HG03432 (cell line): ENCODE data around the gene JAKMIP2.
A peak's percentile ranks its signal among the peaks of the same experiment; 100 is the strongest.
"Not testable (repeated sequence)": the region's sequence is repeated elsewhere in the genome, so short reads cannot be mapped to it uniquely, and the experiment has no call there.

ENCODE experiments used
- ATAC-seq: cut with Tn5 transposase; IDR thresholded peaks from one replicate; pipeline ENCODE4 v1.9.1; 2021; ENCODE audit warnings: mild to moderate bottlenecking, moderate library complexity; ENCODE audit not compliant: unreplicated experiment

The JAKMIP2 gene

DNA sequence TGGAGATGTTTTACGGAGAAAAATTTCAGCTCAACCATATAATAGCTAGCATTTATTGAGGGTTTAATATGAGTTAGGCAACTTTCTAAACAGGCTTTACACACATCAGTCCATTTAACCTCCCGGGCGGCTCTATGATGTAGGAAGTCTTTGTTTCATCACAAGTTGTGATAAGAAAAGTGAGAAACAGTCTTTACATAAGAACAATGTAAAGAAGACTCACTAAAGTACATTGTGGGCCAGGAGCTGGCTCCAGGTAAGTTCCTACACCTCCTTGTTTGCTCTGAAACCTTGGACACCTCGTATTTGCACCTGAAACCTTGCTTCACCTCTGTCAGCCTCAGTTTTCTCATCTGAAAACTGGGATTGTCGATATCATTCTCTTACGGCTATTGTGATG, 116.1 kb downstream of the JAKMIP2 start:
- no peak for ATAC-seq

DNA sequence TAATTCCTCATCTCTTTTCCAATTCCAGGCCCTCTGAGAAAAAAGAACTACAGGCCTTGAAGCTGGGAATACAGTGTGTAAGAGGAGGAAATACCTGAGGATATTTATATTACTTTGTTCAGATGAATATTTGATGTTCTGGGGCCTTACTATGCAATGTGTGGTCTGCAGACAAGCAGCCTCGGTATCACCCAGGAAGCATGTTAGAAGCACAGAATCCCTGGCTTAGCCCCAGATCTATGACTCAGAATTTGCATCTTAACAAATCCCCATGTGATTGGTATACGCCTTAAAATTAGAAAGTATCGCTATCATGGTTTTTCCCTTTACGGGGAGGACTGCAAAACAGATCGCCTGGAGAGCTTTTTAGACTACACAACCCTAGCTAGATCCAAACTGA, 121.0 kb downstream of the JAKMIP2 start:
- no peak for ATAC-seq

DNA sequence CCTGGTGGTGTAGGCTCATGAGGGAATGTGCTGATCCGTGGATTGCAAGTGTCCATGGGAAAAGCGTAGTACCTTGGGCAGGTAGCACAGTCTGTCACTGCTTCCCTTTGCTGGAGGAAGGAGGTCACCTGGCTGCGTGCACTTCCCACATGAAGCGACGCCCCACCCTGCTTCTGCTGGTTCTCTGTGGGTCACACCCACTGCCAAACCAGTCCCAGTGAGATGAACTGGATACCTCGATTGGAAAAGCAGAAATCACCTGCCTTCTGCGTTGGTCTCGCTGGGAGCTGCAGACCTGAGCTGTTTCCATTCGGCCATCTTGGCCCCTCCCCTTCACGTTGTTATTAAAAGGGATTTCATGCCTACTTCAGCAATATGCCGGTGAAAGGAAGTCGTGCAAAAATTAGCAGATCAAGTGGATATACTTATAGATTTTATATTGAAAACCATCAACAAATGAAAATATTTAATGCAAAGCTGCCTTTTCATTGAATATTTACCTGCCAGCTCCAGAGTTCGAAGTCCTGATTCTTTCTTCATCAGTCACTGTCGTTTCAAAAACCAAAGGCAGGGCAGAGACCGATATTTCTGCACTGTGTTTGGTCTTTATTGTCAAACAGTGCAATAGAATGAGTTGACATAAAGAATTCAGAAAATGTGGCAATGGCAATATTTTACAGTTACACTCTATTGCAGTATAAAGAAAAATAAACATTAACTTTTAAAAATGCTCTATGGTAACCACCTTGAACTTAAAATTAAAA, 123.2 kb downstream of the JAKMIP2 start:
- no peak for ATAC-seq

DNA sequence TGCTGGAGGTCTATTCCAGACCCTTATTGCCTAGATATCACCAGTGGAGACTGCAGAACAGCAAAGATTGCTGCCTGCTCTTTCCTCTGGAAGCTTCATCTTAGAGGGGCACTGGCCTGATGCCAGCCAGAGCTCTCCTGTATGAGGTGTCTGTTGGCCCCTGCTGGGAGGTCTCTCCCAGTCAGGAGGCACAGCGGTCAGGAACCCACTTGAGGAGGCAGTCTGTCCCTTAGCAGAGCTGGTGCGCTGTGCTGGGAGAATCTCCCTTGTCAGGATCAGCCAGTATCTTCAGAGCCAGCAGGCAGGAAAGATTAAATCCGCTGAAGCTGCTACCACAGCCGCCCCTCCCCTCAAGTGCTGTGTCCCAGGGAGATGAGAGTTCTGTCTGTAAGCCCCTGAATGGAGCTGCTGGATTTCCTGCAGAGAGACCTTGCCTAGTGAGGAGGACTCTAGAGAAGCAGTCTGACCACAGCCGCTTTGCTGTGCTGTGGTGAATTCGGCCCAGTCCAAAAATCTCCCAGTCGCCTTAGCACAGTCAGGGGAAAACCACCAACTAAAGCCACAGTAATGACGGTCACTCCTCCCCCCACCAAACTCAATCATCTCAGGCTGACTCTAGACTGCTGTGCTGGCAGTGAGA, 124.1 kb downstream of the JAKMIP2 start:
- ATAC-seq = peak; percentile 75

DNA sequence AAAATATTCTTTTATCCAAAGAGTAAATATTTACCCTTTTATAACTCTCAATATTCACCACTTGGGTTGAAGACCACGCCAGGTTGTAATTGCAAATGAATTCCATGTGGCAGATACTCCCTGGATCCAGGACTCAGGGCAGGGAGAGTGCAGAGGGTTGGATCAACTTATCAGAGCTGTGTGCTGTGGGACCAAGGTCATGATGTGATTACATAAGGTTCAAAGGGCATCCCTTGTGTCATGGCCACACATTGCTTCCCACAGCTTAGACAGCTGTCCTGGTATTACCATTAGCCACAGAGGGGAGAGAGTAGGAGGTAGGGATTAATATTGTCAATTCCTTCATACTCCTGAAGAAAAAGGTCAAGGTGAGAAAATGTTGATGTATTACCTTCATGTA, 133.9 kb downstream of the JAKMIP2 start:
- no peak for ATAC-seq

DNA sequence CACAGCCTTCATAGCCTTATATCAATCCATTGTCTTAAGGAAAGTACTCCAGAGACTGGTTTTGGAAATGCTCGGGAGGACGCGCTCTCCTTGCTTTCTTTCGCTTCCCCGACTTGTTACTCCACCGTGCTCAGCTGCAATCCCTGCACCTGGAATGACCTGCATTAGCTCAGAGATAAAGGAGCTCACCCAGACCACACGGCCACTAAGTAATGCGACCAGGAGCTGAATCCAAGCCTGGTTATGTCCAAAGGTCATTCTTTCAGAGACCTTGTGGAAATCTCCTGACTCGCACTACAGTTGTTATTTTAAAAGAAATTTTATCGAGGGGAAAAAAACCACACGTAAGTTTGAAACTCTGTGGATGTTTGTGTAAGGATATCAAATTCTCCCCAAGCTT, 137.3 kb downstream of the JAKMIP2 start:
- no peak for ATAC-seq

DNA sequence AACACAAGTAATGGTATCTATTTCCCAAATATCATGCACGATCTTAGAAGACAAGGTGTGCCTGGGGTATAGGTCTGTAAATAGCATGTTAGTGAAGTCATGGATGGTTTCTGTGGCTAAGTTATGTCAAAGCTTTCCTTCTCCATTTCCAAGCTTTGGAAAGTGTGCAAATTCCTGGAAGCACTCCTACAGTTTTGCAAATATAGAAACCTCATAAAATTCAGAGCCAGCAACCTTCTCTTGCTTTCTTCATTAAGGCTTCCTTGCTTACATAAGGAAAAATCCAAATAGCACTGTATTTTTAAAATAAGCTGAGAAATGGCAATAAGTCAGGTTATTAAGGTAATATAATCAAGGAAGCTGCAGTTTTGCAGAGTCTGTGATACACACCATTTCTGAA, 138.1 kb downstream of the JAKMIP2 start:
- no peak for ATAC-seq

DNA sequence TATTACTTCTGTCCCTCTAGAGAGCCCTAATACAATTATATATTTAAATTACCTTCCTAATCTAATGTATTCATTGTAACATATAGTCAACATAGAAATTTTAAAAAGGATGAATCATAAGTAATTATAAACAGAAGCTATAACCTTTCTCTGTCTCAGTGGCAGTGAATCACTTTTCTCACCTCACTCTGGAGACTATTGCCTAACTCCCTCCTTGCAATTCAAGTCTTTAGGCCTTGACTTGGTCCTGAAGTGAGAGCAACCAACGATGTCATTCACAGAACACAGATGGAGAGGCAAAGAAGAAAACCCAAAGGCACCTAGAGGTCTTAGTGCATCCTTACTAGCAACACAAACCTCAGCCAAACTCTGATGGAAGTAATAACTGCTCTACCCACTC, 139.4 kb downstream of the JAKMIP2 start:
- ATAC-seq = no peak

DNA sequence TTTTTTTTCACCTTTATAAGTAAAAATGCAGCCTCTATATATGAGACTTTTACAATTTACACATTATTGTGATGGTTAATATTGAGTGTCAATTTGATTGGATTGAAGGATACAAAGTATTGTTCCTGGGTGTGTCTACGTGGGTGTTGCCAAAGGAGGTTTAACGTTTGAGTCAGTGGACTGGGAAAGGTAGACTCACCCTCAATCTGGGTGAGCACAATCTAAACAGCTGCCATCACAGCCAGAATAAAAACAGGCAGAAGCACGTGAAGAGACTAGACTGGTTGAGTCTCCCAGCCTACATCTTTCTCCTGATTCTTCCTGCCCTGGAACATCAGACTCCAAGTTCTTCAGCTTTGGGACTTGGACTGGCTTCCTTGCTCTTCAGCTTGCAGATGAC, 139.9 kb downstream of the JAKMIP2 start:
- ATAC-seq = no peak

DNA sequence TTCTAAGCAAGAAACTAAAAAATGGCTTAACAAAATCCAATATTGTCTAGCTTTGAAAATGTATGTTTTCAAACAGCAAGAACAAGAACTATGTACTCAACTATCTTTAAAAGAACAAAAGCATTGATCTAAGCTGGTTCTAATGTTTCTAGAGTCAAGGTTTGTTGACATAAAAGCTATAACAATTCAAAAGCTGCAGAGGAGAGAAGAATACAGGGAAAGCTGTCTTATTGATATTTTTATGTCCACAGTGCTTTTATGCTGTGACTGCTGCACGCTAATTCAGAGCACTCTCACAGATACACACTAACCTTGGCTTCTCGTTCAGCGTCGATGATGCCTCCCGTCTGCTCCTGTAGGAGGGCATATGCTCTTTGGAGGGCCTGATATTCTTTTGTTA, 143.2 kb downstream of the JAKMIP2 start:
- ATAC-seq = no peak

DNA sequence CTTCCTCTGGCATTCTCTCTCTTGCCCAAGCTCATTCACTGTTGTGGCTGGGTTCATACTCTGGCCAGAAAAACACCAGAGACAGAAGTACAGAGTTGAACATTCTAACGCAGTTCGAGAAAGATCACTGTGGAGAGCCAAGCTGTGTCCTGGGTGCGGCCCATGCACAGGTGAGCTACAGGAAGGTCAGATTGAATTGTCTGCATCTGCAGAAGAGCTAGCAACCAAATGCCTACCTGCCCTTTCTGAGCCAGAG, 145.9 kb downstream of the JAKMIP2 start:
- ATAC-seq = no peak

DNA sequence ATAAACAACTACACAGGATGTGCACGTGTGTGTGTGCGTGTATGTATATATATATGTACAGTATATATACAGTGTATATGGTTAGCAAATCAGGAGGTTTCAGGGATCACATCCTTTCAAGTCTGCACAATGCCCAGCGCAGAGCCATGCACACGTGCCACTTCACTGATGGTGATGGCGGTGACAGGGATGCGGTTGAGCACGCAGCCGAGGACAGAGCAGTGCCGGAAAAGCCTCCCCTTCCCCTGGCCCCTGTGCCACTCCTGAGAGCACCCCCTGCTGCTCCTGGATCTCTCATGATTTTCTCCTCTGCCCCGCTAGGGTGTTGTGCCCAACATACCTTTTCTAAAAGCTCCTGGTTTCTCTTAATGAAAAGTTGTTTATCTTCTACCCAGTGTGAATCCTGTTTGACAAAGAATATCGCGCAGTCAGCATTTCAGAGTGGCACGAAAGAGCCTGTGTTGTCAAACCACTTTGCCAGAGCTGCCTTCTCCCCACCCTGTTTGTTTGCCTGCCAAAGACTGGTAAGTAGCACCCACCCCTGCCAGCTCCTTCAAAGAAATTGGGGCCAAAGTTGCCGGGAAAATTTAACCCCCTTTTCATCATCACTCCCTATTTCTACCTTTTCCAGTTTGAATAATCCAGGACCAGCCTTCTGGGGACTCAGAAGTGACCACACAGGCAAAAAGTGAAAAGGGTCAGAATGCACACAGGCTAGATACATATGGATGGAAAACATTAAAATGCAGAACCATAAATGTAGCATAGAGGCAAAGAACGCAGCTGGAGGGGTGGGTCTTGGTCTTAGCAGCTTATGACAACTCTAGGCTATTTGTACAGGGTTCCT, 146.4 kb downstream of the JAKMIP2 start:
- ATAC-seq = no peak

DNA sequence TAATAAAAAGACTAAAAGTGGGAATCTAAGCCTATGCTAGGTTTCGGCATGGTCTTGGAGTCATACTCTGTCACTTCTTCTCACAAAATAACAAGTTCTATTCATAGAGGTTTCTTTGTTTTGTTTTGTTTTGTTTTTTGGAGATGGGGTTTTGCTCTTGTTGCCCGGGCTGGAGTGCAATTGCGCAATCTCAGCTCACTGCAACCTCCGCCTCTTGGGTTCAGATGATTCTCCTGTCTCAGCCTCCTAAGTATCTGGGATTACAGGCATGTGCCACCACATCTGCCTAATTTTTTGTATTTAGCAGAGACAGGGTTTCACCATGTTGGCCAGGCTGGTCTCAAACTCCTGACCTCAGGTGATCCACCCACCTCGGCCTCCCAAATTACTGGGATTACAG, 147.1 kb downstream of the JAKMIP2 start:
- ATAC-seq = not testable (repeated sequence)

DNA sequence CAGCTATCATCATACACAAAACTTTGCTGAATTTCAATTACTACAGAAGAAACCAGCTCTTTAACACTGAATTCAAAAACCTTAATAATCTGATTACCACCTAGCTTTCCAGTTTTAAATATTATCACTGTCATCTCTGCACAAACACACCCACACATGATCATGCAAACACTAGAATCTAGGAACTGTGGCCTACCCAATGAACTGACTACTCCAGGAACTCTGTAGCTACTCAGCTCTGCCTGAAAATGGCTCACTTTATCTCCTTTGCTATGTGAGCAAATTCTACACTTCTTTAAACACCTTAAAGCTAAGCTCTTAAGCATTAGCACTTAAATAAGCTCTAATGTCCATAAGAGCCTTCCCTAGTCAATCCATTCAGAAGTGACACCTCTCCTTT, 149.4 kb downstream of the JAKMIP2 start:
- no peak for ATAC-seq

DNA sequence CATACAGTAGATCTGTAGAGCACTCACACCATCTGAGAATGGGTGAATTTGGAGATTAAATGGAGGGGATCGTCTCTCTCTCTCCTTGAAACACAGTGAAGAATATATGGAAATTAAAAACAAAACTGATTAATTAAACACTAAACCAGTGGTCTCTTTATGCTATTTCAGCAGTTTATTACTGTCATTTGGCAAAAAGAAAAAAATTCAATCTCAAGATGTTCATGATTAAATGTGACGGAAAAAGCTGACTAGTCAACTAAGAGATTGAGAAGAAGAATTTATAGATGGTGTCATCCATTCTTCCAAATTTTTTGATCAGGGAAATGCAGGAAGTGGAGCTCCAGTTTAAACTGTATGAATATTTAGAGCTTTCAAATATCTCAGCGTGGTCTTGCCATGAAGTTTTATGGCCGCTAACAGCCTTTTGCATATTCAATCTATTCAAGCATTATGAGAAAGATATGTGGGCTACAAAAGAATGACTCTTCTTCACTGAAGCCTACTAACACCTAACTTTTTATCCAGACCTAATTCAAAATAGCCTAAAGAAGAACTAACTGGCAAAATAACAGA, 151.0 kb downstream of the JAKMIP2 start:
- ATAC-seq = no peak

DNA sequence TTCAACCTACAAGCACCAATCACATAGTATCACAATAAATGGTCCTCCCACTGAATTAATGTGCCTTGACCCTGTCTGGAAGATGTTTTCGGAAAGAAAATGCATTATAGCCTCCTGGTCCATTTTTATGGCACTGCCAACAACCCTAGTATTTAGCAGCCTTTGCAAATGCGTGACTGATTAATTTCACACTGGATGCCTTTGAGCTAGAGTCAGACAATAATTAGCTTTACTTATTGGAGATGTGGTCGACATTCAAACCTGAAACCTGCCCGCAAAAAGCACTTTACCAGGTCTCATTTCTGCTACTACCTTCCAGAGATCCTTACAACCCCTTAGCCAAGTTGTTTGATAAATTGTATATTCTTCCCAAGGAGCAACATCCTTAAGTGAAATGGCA, 153.3 kb downstream of the JAKMIP2 start:
- no peak for ATAC-seq

DNA sequence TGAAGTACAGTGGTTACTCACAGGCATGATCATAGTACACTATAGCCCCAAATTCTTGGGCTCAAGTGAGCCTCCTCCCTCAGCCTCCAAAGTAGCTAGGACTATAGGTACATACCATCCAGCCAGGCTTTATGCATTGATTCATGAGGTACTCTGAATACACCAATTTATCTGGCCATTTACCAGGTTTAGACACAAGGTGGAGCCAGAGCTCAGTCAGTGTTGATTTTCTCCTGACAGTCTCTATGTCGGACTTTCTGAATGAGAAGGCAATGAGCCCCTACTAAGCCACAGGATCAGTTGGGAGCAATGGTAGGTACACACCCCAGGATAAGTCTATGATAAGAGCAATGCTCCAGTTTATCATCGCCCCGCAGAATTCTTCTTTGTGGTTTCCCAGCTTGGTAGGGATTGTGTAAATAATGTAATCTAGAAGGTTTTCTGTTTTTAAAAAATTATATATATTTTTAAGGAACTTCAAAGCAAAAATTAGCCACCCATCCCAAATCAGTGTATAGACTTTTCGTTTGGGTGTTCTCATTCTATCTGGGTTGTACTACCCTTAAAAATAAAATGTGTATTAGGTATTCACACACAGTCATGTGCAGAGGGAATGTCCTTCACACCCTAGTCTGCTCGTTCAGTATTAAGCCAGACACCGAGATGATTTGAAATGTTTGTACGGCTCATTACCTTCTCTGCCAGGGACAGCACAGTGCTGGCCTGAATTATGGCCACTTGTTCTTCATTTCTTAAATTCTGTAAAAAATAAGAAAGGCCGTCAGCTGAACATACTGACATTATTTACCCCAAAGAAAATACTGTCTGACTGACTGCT, 154.3 kb downstream of the JAKMIP2 start:
- ATAC-seq = peak; percentile 92

DNA sequence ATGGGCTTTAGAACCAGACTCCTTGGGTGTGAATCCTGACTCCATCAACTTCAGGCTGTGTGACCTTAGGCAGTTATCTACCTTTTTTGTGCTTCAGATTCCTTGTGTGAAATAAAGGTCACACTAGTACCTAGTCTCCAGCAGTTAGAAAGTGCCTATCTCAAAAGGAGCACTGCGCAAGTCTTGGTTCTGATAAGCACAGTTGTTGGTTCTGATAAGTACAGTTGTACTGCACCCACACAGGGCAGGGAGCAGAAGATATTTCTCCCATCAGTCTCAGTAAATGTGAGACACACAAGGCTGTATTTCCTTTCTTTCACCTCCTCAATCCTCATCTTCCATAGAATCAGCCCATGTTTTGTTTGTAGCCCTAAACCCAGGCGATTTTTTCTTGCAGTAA, 156.1 kb downstream of the JAKMIP2 start:
- ATAC-seq = no peak

DNA sequence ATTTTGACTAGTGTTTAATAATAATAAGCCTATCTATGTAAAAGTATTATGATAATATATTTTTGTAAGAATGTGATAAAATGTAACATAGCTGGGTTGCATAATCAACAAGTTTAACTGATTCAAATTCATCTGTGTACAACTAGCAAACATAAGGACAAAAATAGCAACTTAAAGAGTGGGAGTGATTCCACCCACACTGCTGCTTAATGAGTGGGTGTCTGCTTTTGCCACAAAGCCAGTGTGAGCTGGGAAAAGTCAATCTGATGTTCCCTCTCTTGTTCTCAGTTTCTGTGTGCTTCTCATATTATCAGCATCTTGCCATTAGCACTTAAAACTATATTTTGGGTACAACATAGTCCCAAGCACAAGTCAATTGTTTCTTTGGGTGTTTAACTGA, 161.5 kb downstream of the JAKMIP2 start:
- ATAC-seq = no peak

DNA sequence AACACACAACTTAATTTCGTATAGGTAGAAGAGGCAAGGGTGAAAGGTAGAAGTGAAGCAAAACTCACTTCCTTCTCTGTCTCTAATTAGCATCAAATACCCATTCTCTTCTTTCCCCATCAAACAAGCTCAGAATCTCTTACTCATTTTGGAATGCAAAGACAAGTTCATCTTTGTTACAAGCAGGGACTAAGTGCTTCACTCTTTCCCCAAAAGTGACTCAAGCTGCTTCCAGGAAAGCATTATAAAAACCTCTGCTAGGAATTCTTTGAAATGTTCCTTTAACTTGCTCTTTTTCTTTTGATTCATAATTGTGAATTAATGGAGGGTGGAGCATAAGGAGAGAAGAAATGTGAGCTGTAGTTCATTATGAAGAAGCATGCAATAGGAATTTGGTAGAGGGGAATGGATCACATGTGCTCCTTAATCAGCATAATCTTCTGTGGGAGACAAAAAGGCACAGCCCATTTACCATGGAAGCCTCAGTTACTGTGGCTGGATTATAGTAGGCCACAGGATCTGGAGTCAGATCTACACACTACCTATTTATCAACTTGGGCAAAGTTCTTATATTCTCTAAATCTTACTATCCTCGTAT, 163.1 kb downstream of the JAKMIP2 start:
- ATAC-seq = no peak
